Activated T-cell treated with anti-CD3 and anti-CD28 coated beads, Interleukin-2, amount 50 U/mL, for 72 hours (primary cell): ENCODE results near the gene PITHD1. TPM values are rescaled to one million over a fixed set of nuclear protein-coding genes. Genes with fewer than 3 reads are reported as not detected.
"Not testable (repeated sequence)": the region's sequence is repeated elsewhere in the genome, so short reads cannot be mapped to it uniquely, and the experiment has no call there.

Source experiments
- ATAC-seq, 2 donors: fragments of 150-1000 bp; cut with Tn5 transposase; replicated peaks in 1 of 2; 2 replicates each; pipeline ENCODE4 v1.10.0; 2021; ENCODE audit warnings: moderate library complexity in 2 of 2, mild to moderate bottlenecking in 1 of 2
- DNase-seq, 2 donors: peaks; one replicate each; pipeline ENCODE4 v3.0.0; 2021 to 2022; ENCODE audit warnings: mixed read lengths in 1 of 2
- H3K27ac Mint-ChIP-seq: one replicate; pipeline ENCODE4 v1.8.0; 2022; ENCODE audit warnings: mild to moderate bottlenecking, moderate library complexity, mixed read lengths
- H3K27me3 Mint-ChIP-seq: one replicate; pipeline ENCODE4 v1.8.0; 2022; ENCODE audit warnings: low read depth, mixed read lengths
- H3K36me3 Mint-ChIP-seq, 2 donors: one replicate each; pipeline ENCODE4 v1.8.0; 2022; ENCODE audit warnings: mixed read lengths in 2 of 2, mild to moderate bottlenecking in 1 of 2; ENCODE audit not compliant: insufficient read depth in 2 of 2
- H3K4me1 Mint-ChIP-seq: one replicate; pipeline ENCODE4 v1.8.0; 2022; ENCODE audit warnings: low read depth, mixed read lengths
- H3K4me3 Mint-ChIP-seq, 2 donors: one replicate each; pipeline ENCODE4 v1.8.0; 2022; ENCODE audit warnings: mild to moderate bottlenecking in 2 of 2, mixed read lengths in 2 of 2, moderate library complexity in 2 of 2
- H3K9me3 Mint-ChIP-seq, 2 donors: one replicate each; pipeline ENCODE4 v1.8.0; 2022; ENCODE audit warnings: mixed read lengths in 2 of 2
- total RNA-seq, 2 donors: library from RNA; stranded (reverse); gene quantifications; one replicate each; pipeline ENCODE4 v1.2.3, GENCODE V29; 2022

PITHD1 gene
- total RNA-seq, 2 donors from 2014 or later, result 83.2 to 107 TPM

- Mint-ChIP-seq H3K36me3 (peaks cover 0 to 3% of the 10 kb centered on the region in 2 donors), H3K9me3 (no peaks in the 10 kb centered on the region), H3K27ac (no peak overlapping the region), H3K27me3 (no peaks in the 10 kb centered on the region), H3K4me1 (peaks cover 27% of the 10 kb centered on the region), H3K4me3 (no peak overlapping the region)
- ATAC-seq (no peak), DNase-seq (no peak)
Measured at GRCh38 chr1:23827717-23828116, 49.5 kb downstream of the PITHD1 start.

- DNase-seq, ATAC-seq, H3K27me3 Mint-ChIP-seq, H3K9me3 Mint-ChIP-seq, H3K36me3 Mint-ChIP-seq, H3K27ac Mint-ChIP-seq, H3K4me3 Mint-ChIP-seq: not testable (repeated sequence)
- peaks cover 13% of the 10 kb centered on the region for H3K4me1 Mint-ChIP-seq
Measured at GRCh38 chr1:23834156-23834555, 55.9 kb downstream of the PITHD1 start.

DNA sequence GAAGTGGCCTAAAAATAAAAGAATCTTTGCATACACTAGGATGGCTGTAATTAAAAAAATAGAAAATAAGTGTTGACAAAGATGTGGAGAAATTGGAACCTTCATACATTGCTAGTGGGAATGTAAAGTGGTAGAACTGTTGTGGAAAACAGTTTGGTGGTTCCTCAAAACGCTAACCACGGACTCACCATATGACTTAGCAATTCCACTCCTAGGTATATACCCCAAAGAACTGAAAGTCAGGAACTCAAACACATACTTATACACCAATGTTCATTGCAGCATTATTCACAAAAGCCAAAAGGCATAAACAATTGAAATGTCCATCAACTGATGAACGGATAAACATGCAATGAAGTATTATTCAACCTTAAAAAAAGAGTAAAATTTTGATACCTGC, 57.8 kb downstream of the PITHD1 start:
- no peak overlapping the region for H3K27ac Mint-ChIP-seq
- H3K27me3 Mint-ChIP-seq, result peaks cover 5% of the 10 kb centered on the region
- no peak overlapping the region for H3K4me3 Mint-ChIP-seq
- peaks cover 13% of the 10 kb centered on the region for H3K4me1 Mint-ChIP-seq
- ATAC-seq (no peak), DNase-seq (no peak)
- no peaks in the 10 kb centered on the region for H3K9me3 Mint-ChIP-seq
- no peaks in the 10 kb centered on the region for H3K36me3 Mint-ChIP-seq

Other genes starting within 250 kb of the PITHD1 start
- gene E2F2, start 247.2 kb upstream of the PITHD1 start, total RNA-seq, result 10 to 100 TPM; 19.9 to 24.7 TPM
- 10 to 100 TPM; 32.3 to 37.2 TPM for gene ID3, start 218.9 kb upstream of the PITHD1 start, total RNA-seq
- gene RPL11, start 86.6 kb upstream of the PITHD1 start, total RNA-seq, result 1,000 to 10,000 TPM; 1,532 to 1,644 TPM
- gene ELOA, start 34.9 kb upstream of the PITHD1 start, total RNA-seq, result 10 to 100 TPM; 32.4 to 34.1 TPM
- 10 to 100 TPM; 63.4 to 71.5 TPM for gene LYPLA2, start 12.7 kb downstream of the PITHD1 start, total RNA-seq
- gene GALE, start 22.3 kb downstream of the PITHD1 start, total RNA-seq, result 10 to 100 TPM; 26.8 to 30.7 TPM
- 10 to 100 TPM; 44.1 to 47.4 TPM for gene HMGCL, start 47.0 kb downstream of the PITHD1 start, total RNA-seq
- gene FUCA1, start 89.9 kb downstream of the PITHD1 start, total RNA-seq, result 1 to 10 TPM; 5.5 to 9.0 TPM
- gene CNR2, start 134.9 kb downstream of the PITHD1 start, total RNA-seq, result under 1 TPM; 0.35 to 0.72 TPM
- 100 to 1,000 TPM; 187 to 196 TPM for gene PNRC2, start 181.4 kb downstream of the PITHD1 start, total RNA-seq
- gene SRSF10, start 201.9 kb downstream of the PITHD1 start, total RNA-seq, result 100 to 1,000 TPM; 217 to 264 TPM